ENCODE measurements around the gene ZNF750.

Gene ZNF750

GRCh38 chr17:82864713-82865248 is 25.0 kb upstream of the ZNF750 start:
- H3K9me3 ChIP-seq (ENCODE audit: control insufficient read depth, insufficient read depth, low read depth, low read length) = no peaks in the 10 kb centered on the region
- peaks cover 31% of the 10 kb centered on the region; the same call in 1 of the 2 replicates for H3K4me1 ChIP-seq (ENCODE audit: control insufficient read depth, insufficient read depth, low read length)
- H3K9ac ChIP-seq (ENCODE audit: low read length) = no peak overlapping the region
- no peaks in the 10 kb centered on the region for H3K27me3 ChIP-seq (ENCODE audit: control insufficient read depth, insufficient read depth, low read length)
- 0 out of 2 replicates have a peak overlapping the region, but pooled peaks have one; percentile 48 for H3K27ac ChIP-seq (ENCODE audit: low read depth, low read length)
- peaks cover 14% of the 10 kb centered on the region; the same call in 1 of the 2 replicates for H3K36me3 ChIP-seq (ENCODE audit: control insufficient read depth, insufficient read depth, low read length)
- no peak overlapping the region for H3K4me3 ChIP-seq (ENCODE audit: low read depth, low read length)

GRCh38 chr17:82863941-82864712 is 24.3 kb upstream of the ZNF750 start:
- H3K9ac ChIP-seq (ENCODE audit: low read length) = no peak overlapping the region
- H3K9me3 ChIP-seq (ENCODE audit: control insufficient read depth, insufficient read depth, low read depth, low read length) = no peaks in the 10 kb centered on the region
- 0 out of 2 replicates have a peak overlapping the region, but pooled peaks have one; percentile 48 for H3K27ac ChIP-seq (ENCODE audit: low read depth, low read length)
- peaks cover 38% of the 10 kb centered on the region; the same call in 1 of the 2 replicates for H3K4me1 ChIP-seq (ENCODE audit: control insufficient read depth, insufficient read depth, low read length)
- no peaks in the 10 kb centered on the region for H3K27me3 ChIP-seq (ENCODE audit: control insufficient read depth, insufficient read depth, low read length)
- H3K4me3 ChIP-seq (ENCODE audit: low read depth, low read length) = no peak overlapping the region
- H3K36me3 ChIP-seq (ENCODE audit: control insufficient read depth, insufficient read depth, low read length) = peaks cover 13% of the 10 kb centered on the region; the same call in 1 of the 2 replicates

GRCh38 chr17:82863383-82863940 is 23.6 kb upstream of the ZNF750 start:
- Histone ChIP-seq H3K27ac (ENCODE audit: low read depth, low read length) (0 out of 2 replicates have a peak overlapping the region, but pooled peaks have one; percentile 18), H3K4me1 (ENCODE audit: control insufficient read depth, insufficient read depth, low read length) (peaks cover 40% of the 10 kb centered on the region; the same call in 1 of the 2 replicates), H3K27me3 (ENCODE audit: control insufficient read depth, insufficient read depth, low read length) (no peaks in the 10 kb centered on the region), H3K9me3 (ENCODE audit: control insufficient read depth, insufficient read depth, low read depth, low read length) (no peaks in the 10 kb centered on the region), H3K36me3 (ENCODE audit: control insufficient read depth, insufficient read depth, low read length) (peaks cover 13% of the 10 kb centered on the region; the same call in 1 of the 2 replicates), H3K9ac (ENCODE audit: low read length) (no peak overlapping the region), H3K4me3 (ENCODE audit: low read depth, low read length) (no peak overlapping the region)

- Histone ChIP-seq H3K36me3 (ENCODE audit: control insufficient read depth, insufficient read depth, low read length) (peaks cover 13% of the 10 kb centered on the region; the same call in 1 of the 2 replicates), H3K9ac (ENCODE audit: low read length) (no peak overlapping the region), H3K27ac (ENCODE audit: low read depth, low read length) (0 out of 2 replicates have a peak overlapping the region, but pooled peaks have one; percentile 18), H3K4me3 (ENCODE audit: low read depth, low read length) (no peak overlapping the region), H3K4me1 (ENCODE audit: control insufficient read depth, insufficient read depth, low read length) (peaks cover 44% of the 10 kb centered on the region; the same call in 1 of the 2 replicates), H3K27me3 (ENCODE audit: control insufficient read depth, insufficient read depth, low read length) (no peaks in the 10 kb centered on the region), H3K9me3 (ENCODE audit: control insufficient read depth, insufficient read depth, low read depth, low read length) (no peaks in the 10 kb centered on the region)
Measured at GRCh38 chr17:82862737-82863382, 23.0 kb upstream of the ZNF750 start.

- Histone ChIP-seq H3K27ac (ENCODE audit: low read depth, low read length) (0 out of 2 replicates have a peak overlapping the region, but pooled peaks have one; percentile 6), H3K4me1 (ENCODE audit: control insufficient read depth, insufficient read depth, low read length) (peaks cover 44% of the 10 kb centered on the region; the same call in 1 of the 2 replicates), H3K27me3 (ENCODE audit: control insufficient read depth, insufficient read depth, low read length) (no peaks in the 10 kb centered on the region), H3K9ac (ENCODE audit: low read length) (no peak overlapping the region), H3K4me3 (ENCODE audit: low read depth, low read length) (no peak overlapping the region), H3K9me3 (ENCODE audit: control insufficient read depth, insufficient read depth, low read depth, low read length) (no peaks in the 10 kb centered on the region), H3K36me3 (ENCODE audit: control insufficient read depth, insufficient read depth, low read length) (peaks cover 13% of the 10 kb centered on the region; the same call in 1 of the 2 replicates)
Measured at GRCh38 chr17:82862191-82862590, 22.4 kb upstream of the ZNF750 start.

GRCh38 chr17:82861393-82861775 is 21.6 kb upstream of the ZNF750 start:
- peaks cover 41% of the 10 kb centered on the region; the same call in 1 of the 2 replicates for H3K4me1 ChIP-seq (ENCODE audit: control insufficient read depth, insufficient read depth, low read length)

GRCh38 chr17:82860606-82861392 is 21.0 kb upstream of the ZNF750 start:
- Histone ChIP-seq H3K27me3 (ENCODE audit: control insufficient read depth, insufficient read depth, low read length) (no peaks in the 10 kb centered on the region), H3K27ac (ENCODE audit: low read depth, low read length) (no peak overlapping the region), H3K36me3 (ENCODE audit: control insufficient read depth, insufficient read depth, low read length) (peaks cover 6% of the 10 kb centered on the region; the same call in 1 of the 2 replicates), H3K9ac (ENCODE audit: low read length) (no peak overlapping the region), H3K4me3 (ENCODE audit: low read depth, low read length) (no peak overlapping the region), H3K4me1 (ENCODE audit: control insufficient read depth, insufficient read depth, low read length) (peaks cover 40% of the 10 kb centered on the region; the same call in 1 of the 2 replicates), H3K9me3 (ENCODE audit: control insufficient read depth, insufficient read depth, low read depth, low read length) (no peaks in the 10 kb centered on the region)

More at GRCh38 chr17:82861393-82861775, 21.6 kb upstream of the ZNF750 start:
- no peak overlapping the region for H3K9ac ChIP-seq (ENCODE audit: low read length)
- no peaks in the 10 kb centered on the region for H3K9me3 ChIP-seq (ENCODE audit: control insufficient read depth, insufficient read depth, low read depth, low read length)
- peaks cover 7% of the 10 kb centered on the region; the same call in 1 of the 2 replicates for H3K36me3 ChIP-seq (ENCODE audit: control insufficient read depth, insufficient read depth, low read length)
- H3K27me3 ChIP-seq (ENCODE audit: control insufficient read depth, insufficient read depth, low read length) = no peaks in the 10 kb centered on the region
- no peak overlapping the region for H3K27ac ChIP-seq (ENCODE audit: low read depth, low read length)
- H3K4me3 ChIP-seq (ENCODE audit: low read depth, low read length) = no peak overlapping the region

- no peaks in the 10 kb centered on the region for H3K27me3 ChIP-seq (ENCODE audit: control insufficient read depth, insufficient read depth, low read length)
- H3K9ac ChIP-seq (ENCODE audit: low read length) = peak overlapping the region; percentile 24
- H3K9me3 ChIP-seq (ENCODE audit: control insufficient read depth, insufficient read depth, low read depth, low read length) = no peaks in the 10 kb centered on the region
- peaks cover 40% of the 10 kb centered on the region; the same call in 1 of the 2 replicates for H3K4me1 ChIP-seq (ENCODE audit: control insufficient read depth, insufficient read depth, low read length)
- H3K27ac ChIP-seq (ENCODE audit: low read depth, low read length) = peak overlapping the region; percentile 23; the same call in 1 of the 2 replicates
- no peak overlapping the region for H3K4me3 ChIP-seq (ENCODE audit: low read depth, low read length)
- H3K36me3 ChIP-seq (ENCODE audit: control insufficient read depth, insufficient read depth, low read length) = peaks cover 8% of the 10 kb centered on the region
Measured at GRCh38 chr17:82859431-82860403, 19.9 kb upstream of the ZNF750 start.

GRCh38 chr17:82858376-82859126 is 18.7 kb upstream of the ZNF750 start:
- peak overlapping the region; percentile 54; the same call in 1 of the 2 replicates for H3K27ac ChIP-seq (ENCODE audit: low read depth, low read length)
- H3K9me3 ChIP-seq (ENCODE audit: control insufficient read depth, insufficient read depth, low read depth, low read length) = no peaks in the 10 kb centered on the region

More at GRCh38 chr17:82858376-82859126, 18.7 kb upstream of the ZNF750 start:
- Histone ChIP-seq H3K4me3 (ENCODE audit: low read depth, low read length) (no peak overlapping the region), H3K4me1 (ENCODE audit: control insufficient read depth, insufficient read depth, low read length) (peaks cover 31% of the 10 kb centered on the region; the same call in 1 of the 2 replicates), H3K36me3 (ENCODE audit: control insufficient read depth, insufficient read depth, low read length) (peaks cover 18% of the 10 kb centered on the region), H3K9ac (ENCODE audit: low read length) (no peak overlapping the region), H3K27me3 (ENCODE audit: control insufficient read depth, insufficient read depth, low read length) (no peaks in the 10 kb centered on the region)

Measured in HUES6 (cell line).